HepG2 (cell line): ENCODE measurements around the gene BCL7A. TPM values are rescaled to one million over a fixed set of nuclear protein-coding genes. Genes with fewer than 3 reads are reported as not detected.
A peak's percentile ranks its signal among the peaks of the same experiment; 100 is the strongest.

Experiments
- ARNTL ChIP-seq: sonication (generic); formaldehyde crosslinking; IDR thresholded peaks from 2 replicates; pipeline ENCODE4 v1.4.0; 2020; ENCODE audit warnings: mild to moderate bottlenecking, missing genetic modification reagents
- ATAD3A ChIP-seq: sonication (generic); formaldehyde crosslinking; IDR thresholded peaks from 2 replicates; pipeline ENCODE4 v1.4.0; 2020; ENCODE audit warnings: missing genetic modification reagents
- FOXP1 ChIP-seq, 2 experiments: fragments of 450-650 bp in 1 of 2; IDR thresholded peaks; 2 replicates each; pipeline ENCODE4 v1.6.1; 2017 to 2018; ENCODE audit warnings: antibody characterized with exemption in 1 of 2
- GABPA ChIP-seq, 2 experiments: IDR thresholded peaks; 2 replicates each; pipeline ENCODE4 v1.6.1; 2011 to 2016; ENCODE audit warnings: low read depth in 2 of 2, low read length in 1 of 2, missing biosample characterization in 1 of 2, missing genetic modification characterization in 1 of 2
- HMG20B ChIP-seq: conservative IDR thresholded peaks from 2 replicates; pipeline ENCODE4 v1.6.1; 2016; ENCODE audit warnings: missing genetic modification reagents, missing compliant biosample characterization
- HNRNPLL ChIP-seq: fragments of 200-400 bp; formaldehyde crosslinking; IDR thresholded peaks from 2 replicates; pipeline ENCODE4 v1.6.1; 2017; ENCODE audit warnings: mild to moderate bottlenecking, low read depth, low read length; ENCODE audit not compliant: poor library complexity, severe bottlenecking
- IKZF1 ChIP-seq: fragments of 450-650 bp; IDR thresholded peaks from 2 replicates; pipeline ENCODE4 v1.7.1; 2016
- JUNB ChIP-seq: sonication (generic); formaldehyde crosslinking; IDR thresholded peaks from 2 replicates; pipeline ENCODE4 v1.8.0; 2022; ENCODE audit warnings: missing genetic modification reagents, mild to moderate bottlenecking, borderline replicate concordance
- LCORL ChIP-seq, 2 experiments: fragments of 450-650 bp in 1 of 2; sonication (generic) in 1 of 2; formaldehyde crosslinking in 1 of 2; IDR thresholded peaks; 2 replicates each; pipeline versions ENCODE4 v1.5.0 to v1.6.1; 2017 to 2020; ENCODE audit warnings: antibody characterized with exemption in 1 of 2, missing genetic modification reagents in 1 of 2
- MATR3 ChIP-seq: sonication (generic); formaldehyde crosslinking; IDR thresholded peaks from 2 replicates; pipeline ENCODE4 v1.4.0; 2020; ENCODE audit warnings: missing genetic modification reagents
- MED13 ChIP-seq: sonication (generic); formaldehyde crosslinking; IDR thresholded peaks from 2 replicates; pipeline ENCODE4 v1.5.0; 2020; ENCODE audit warnings: missing genetic modification reagents
- MEIS1 ChIP-seq: sonication (generic); formaldehyde crosslinking; IDR thresholded peaks from 2 replicates; pipeline ENCODE4 v1.9.0; 2021; ENCODE audit warnings: mild to moderate bottlenecking, missing genetic modification reagents, moderate library complexity, borderline replicate concordance
- MIER3 ChIP-seq: IDR thresholded peaks from 2 replicates; pipeline ENCODE4 v1.6.1; 2016; ENCODE audit warnings: missing compliant biosample characterization, borderline replicate concordance
- NFE2 ChIP-seq: sonication (generic); formaldehyde crosslinking; IDR thresholded peaks from 2 replicates; pipeline ENCODE4 v1.4.0; 2020; ENCODE audit warnings: missing genetic modification reagents
- ONECUT2 ChIP-seq: sonication (generic); formaldehyde crosslinking; IDR thresholded peaks from 2 replicates; pipeline ENCODE4 v1.4.0; 2020; ENCODE audit warnings: missing genetic modification reagents
- SMAD3 ChIP-seq: sonication (generic); formaldehyde crosslinking; IDR thresholded peaks from 2 replicates; pipeline ENCODE4 v1.4.0; 2020; ENCODE audit warnings: missing genetic modification reagents
- SMARCE1 ChIP-seq: fragments of 450-650 bp; IDR thresholded peaks from 2 replicates; pipeline ENCODE4 v1.6.1; 2017; ENCODE audit warnings: borderline replicate concordance
- U2AF1 ChIP-seq: fragments of 200-400 bp; formaldehyde crosslinking; optimal IDR thresholded peaks from 2 replicates; pipeline ENCODE3; 2017; ENCODE audit warnings: mild to moderate bottlenecking, low read depth, low read length
- XBP1 ChIP-seq: sonication (generic); formaldehyde crosslinking; IDR thresholded peaks from 2 replicates; pipeline ENCODE4 v1.5.0; 2020; ENCODE audit warnings: missing genetic modification reagents
- YEATS2 ChIP-seq: sonication (generic); formaldehyde crosslinking; IDR thresholded peaks from 2 replicates; pipeline ENCODE4 v1.4.0; 2020; ENCODE audit warnings: missing genetic modification reagents, borderline replicate concordance
- ZNF251 ChIP-seq: sonication (generic); formaldehyde crosslinking; IDR thresholded peaks from 2 replicates; pipeline ENCODE4 v1.9.0; 2021; ENCODE audit warnings: mild to moderate bottlenecking, missing genetic modification reagents
- ZNF354B ChIP-seq: sonication (generic); formaldehyde crosslinking; IDR thresholded peaks from 2 replicates; pipeline ENCODE4 v1.8.0; 2022; ENCODE audit warnings: mild to moderate bottlenecking, missing genetic modification reagents
- ZNF383 ChIP-seq: sonication (generic); formaldehyde crosslinking; IDR thresholded peaks from 2 replicates; pipeline ENCODE4 v1.4.0; 2020; ENCODE audit warnings: missing genetic modification reagents, mild to moderate bottlenecking, borderline replicate concordance
- ZNF572 ChIP-seq: sonication (generic); formaldehyde crosslinking; IDR thresholded peaks from 2 replicates; pipeline ENCODE4 v1.5.1; 2020; ENCODE audit warnings: mild to moderate bottlenecking, missing genetic modification reagents
- ZNF678 ChIP-seq: sonication (generic); formaldehyde crosslinking; IDR thresholded peaks from 2 replicates; pipeline ENCODE4 v1.4.0; 2020; ENCODE audit warnings: mild to moderate bottlenecking, missing genetic modification reagents
- ZNF703 ChIP-seq: sonication (generic); formaldehyde crosslinking; IDR thresholded peaks from 2 replicates; pipeline ENCODE4 v1.5.1; 2020; ENCODE audit warnings: missing genetic modification reagents, mild to moderate bottlenecking, moderate library complexity, borderline replicate concordance
- ZNF792 ChIP-seq: IDR thresholded peaks from 2 replicates; pipeline ENCODE4 v1.6.1; 2016
- ZSCAN20 ChIP-seq: sonication (generic); formaldehyde crosslinking; IDR thresholded peaks from 2 replicates; pipeline ENCODE4 v1.4.0; 2020; ENCODE audit warnings: missing genetic modification reagents, mild to moderate bottlenecking, borderline replicate concordance
- polyA plus RNA-seq, 8 experiments: library from polyadenylated mRNA; depleted of rRNA in 3 of 8; stranded (reverse) in 7 of 8; unstranded in 1 of 8; fragments of >200 nt; fragmentation: Illumina TruSeq in 4 of 8; extraction: Trizol in 4 of 8; gene quantifications; 2 replicates each; pipeline versions ENCODE4 v1.2.1 to v1.2.3, GENCODE V29; 2011 to 2016; ENCODE audit warnings: low read depth in 4 of 8, missing spikeins in 1 of 8, mixed read lengths in 1 of 8; ENCODE audit not compliant: insufficient read depth in 1 of 8
- total RNA-seq, 5 experiments: library from RNA; depleted of rRNA; stranded (reverse); fragments of >200 nt; fragmentation: Illumina TruSeq; extraction: Trizol; gene quantifications; 2 replicates each; pipeline ENCODE4 v1.2.3, GENCODE V29; 2016; ENCODE audit warnings: low read depth in 1 of 5
- TF ChIP-seq, protein P1 (sequence below): sonication (generic); formaldehyde crosslinking; IDR thresholded peaks from 2 replicates; pipeline ENCODE4 v1.4.0; 2020; ENCODE audit warnings: missing genetic modification reagents
- TF ChIP-seq, protein P2 (sequence below): IDR thresholded peaks from 2 replicates; pipeline ENCODE4 v1.6.1; 2016; ENCODE audit warnings: missing biosample characterization, missing genetic modification reagents, low read depth
- TF ChIP-seq, protein P3 (sequence below): sonication (generic); formaldehyde crosslinking; IDR thresholded peaks from 2 replicates; pipeline ENCODE4 v1.9.0; 2021; ENCODE audit warnings: missing genetic modification reagents, borderline replicate concordance

The BCL7A gene
- total and polyA plus RNA-seq, 2 of the 13 experiments (the other 11 are each of a cell fraction or from before 2014, with no cell fraction given) = 4.1 to 6.2 TPM

DNA sequence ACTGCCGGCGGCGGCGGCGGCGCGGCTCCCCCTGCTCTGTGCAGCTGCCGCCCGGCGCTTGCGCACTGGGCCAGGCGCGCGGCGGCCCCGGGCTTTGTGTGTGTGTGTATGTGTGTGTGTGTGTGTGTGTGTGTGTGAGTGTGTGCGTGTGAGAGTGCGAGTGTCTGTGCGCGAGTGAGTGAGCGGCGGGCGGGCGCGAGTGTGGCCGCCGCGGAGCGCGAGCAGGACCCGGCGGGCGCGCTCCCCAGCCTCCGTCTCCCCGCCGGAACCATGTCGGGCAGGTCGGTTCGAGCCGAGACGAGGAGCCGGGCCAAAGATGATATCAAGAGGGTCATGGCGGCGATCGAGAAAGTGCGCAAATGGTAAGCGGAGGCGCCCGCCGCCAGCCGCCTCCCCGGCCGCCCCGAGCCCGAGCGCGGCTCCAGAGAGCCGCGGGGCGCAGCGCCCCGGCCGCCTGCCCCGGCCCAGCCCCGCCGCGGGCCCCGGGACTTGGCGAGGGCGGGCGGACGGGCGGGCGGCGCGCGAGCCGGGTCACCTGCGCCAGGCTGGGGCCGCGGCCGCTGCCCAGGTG, at the start of gene BCL7A (continued):
- TF ChIP-seq MIER3 (CRISPR knock-in tag) (no peak), MED13 (CRISPR knock-in tag) (no peak), ZNF354B (CRISPR knock-in tag) (no peak), ZNF678 (CRISPR knock-in tag) (no peak), XBP1 (no peak), HMG20B (no peak), SMAD3 (no peak), LCORL (IDR thresholded peaks at IDR 0.05) (no peak), LCORL (CRISPR knock-in tag; IDR thresholded peaks at IDR 0.05) (no peak), MEIS1 (no peak), GABPA (IDR thresholded peaks at IDR 0.05; ENCODE audit: low read depth, low read length) (no peak), GABPA (CRISPR knock-in tag; IDR thresholded peaks at IDR 0.05; ENCODE audit: low read depth) (no peak), FOXP1 (IDR thresholded peaks at IDR 0.05) (no peak), FOXP1 (CRISPR knock-in tag; IDR thresholded peaks at IDR 0.05) (no peak), ZNF572 (no peak), ZNF792 (no peak), U2AF1 (no peak), JUNB (CRISPR knock-in tag) (no peak), NFE2 (no peak), HNRNPLL (peak; percentile 14), SMARCE1 (no peak), ARNTL (no peak), YEATS2 (CRISPR knock-in tag) (no peak), MATR3 (no peak), ZSCAN20 (CRISPR knock-in tag) (no peak), ONECUT2 (CRISPR knock-in tag) (no peak), ZNF251 (CRISPR knock-in tag) (no peak), ZNF703 (CRISPR knock-in tag) (no peak), IKZF1 (no peak), ZNF383 (CRISPR knock-in tag) (no peak), ATAD3A (CRISPR knock-in tag) (no peak)
- TF ChIP-seq, protein P1, sequence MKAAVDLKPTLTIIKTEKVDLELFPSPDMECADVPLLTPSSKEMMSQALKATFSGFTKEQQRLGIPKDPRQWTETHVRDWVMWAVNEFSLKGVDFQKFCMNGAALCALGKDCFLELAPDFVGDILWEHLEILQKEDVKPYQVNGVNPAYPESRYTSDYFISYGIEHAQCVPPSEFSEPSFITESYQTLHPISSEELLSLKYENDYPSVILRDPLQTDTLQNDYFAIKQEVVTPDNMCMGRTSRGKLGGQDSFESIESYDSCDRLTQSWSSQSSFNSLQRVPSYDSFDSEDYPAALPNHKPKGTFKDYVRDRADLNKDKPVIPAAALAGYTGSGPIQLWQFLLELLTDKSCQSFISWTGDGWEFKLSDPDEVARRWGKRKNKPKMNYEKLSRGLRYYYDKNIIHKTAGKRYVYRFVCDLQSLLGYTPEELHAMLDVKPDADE (CRISPR knock-in tag) = no peak
- TF ChIP-seq, protein P2, sequence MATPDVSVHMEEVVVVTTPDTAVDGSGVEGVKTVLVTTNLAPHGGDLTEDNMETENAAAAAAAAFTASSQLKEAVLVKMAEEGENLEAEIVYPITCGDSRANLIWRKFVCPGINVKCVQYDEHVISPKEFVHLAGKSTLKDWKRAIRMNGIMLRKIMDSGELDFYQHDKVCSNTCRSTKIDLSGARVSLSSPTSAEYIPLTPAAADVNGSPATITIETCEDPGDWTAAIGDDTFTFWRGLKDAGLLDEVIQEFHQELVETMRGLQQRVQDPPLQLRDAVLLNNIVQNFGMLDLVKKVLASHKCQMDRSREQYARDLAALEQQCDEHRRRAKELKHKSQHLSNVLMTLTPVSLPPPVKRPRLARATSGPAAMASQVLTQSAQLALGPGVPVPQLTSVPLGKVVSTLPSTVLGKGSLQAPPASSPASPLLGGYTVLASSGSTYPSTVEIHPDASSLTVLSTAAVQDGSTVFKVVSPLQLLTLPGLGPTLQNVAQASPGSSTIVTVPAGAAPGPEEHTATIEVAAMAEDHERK (CRISPR knock-in tag) = no peak
- TF ChIP-seq, protein P3, sequence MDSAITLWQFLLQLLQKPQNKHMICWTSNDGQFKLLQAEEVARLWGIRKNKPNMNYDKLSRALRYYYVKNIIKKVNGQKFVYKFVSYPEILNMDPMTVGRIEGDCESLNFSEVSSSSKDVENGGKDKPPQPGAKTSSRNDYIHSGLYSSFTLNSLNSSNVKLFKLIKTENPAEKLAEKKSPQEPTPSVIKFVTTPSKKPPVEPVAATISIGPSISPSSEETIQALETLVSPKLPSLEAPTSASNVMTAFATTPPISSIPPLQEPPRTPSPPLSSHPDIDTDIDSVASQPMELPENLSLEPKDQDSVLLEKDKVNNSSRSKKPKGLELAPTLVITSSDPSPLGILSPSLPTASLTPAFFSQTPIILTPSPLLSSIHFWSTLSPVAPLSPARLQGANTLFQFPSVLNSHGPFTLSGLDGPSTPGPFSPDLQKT (CRISPR knock-in tag) = no peak
